AG09319 (cell line): ENCODE measurements around the gene DCTN4.

Experiments used
- DNase-seq: peaks from one replicate; pipeline ENCODE4 v3.0.0-alpha.2; 2010; ENCODE audit warnings: low read depth; ENCODE audit errors: extremely low read depth
- CTCF ChIP-seq: IDR thresholded peaks from 2 replicates; pipeline ENCODE4 v1.5.1; 2011; ENCODE audit warnings: low read depth, mild to moderate bottlenecking, inconsistent platforms, low read length, moderate library complexity

Gene DCTN4

GRCh38 chr5:150658699-150659265, 100.0 kb downstream of the DCTN4 start:
- TF ChIP-seq CTCF: no peak
- DNase-seq: no peak
